NCI-H69 (cell line): ENCODE measurements around the gene TSPY4.
"Not testable (repeated sequence)": the region's sequence is repeated elsewhere in the genome, so short reads cannot be mapped to it uniquely, and the experiment has no call there.

Experiments
- DNase-seq: peaks from one replicate; lab custom pipeline; 2025; lab: John Stamatoyannopoulos, UW

TSPY4 gene, protein sequence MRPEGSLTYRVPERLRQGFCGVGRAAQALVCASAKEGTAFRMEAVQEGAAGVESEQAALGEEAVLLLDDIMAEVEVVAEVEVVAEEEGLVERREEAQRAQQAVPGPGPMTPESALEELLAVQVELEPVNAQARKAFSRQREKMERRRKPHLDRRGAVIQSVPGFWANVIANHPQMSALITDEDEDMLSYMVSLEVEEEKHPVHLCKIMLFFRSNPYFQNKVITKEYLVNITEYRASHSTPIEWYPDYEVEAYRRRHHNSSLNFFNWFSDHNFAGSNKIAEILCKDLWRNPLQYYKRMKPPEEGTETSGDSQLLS

GRCh38 chrY:9337164-9337563 is at the start of gene TSPY4:
TSPY4 (plus strand) TSS chrY:9337464; CDS start chrY:9337510, 46 bp downstream.
- not testable (repeated sequence) for DNase-seq

GRCh38 chrY:9320996-9321395 is 16.3 kb upstream of the TSPY4 start:
- no peak for DNase-seq

DNA sequence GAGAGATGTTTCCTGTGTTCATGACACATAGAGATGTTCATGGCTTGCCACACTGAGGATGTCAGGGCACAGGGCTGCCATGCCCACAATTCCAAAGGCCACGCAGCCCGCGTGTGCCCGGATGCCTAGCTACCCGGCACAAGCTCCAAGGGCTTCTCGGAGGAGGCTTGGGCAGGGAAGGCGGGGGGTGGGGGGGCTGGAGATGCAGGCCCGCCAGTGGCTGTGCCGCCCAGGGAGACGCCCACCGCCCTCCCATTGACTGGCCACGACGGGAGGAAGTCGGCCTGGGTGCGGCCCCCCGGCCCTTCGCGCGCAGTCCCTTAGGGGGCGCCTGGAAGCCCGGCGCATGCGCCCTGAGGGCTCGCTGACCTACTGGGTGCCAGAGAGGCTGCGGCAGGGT is 20.2 kb downstream of the TSPY4 start, which contains the start of gene TSPY8:
TSPY8 (plus strand) TSS at position 301 of the 400 bp plus-strand sequence; CDS start at position 347, 46 bp downstream.
- not testable (repeated sequence) for DNase-seq
